ENCODE results near the gene PPARG. TPM values are rescaled to one million over a fixed set of nuclear protein-coding genes. Genes with fewer than 3 reads are reported as not detected.

Gene PPARG
- total and polyA plus RNA-seq, 2 of the 8 experiments (the other 6 are each of a cell fraction or from before 2014, with no cell fraction given), result 0.06 TPM; not detected in 1

DNA sequence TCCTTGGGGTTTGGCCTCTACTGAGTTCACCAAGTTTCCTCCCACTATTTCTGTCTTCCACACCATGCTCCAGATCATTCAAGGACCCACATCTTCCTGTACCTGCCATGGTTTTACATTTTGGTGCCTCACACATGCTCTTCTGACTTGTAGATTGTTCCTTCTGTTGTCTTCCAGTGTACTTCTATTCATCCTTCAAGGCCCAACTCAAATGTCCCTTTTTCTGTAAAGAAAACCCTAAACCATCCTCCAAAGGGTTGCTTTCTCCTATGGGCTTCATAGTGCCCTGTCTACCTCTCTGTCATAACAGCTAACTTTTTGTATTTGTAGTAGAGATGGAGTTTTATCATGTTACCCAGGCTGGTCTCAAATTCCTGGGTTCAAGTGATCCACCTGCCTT lies 175.3 kb downstream of the PPARG start:
- H3K79me1 ChIP-seq (ENCODE audit: low read depth, low read length), result no peaks in the 10 kb centered on the region
- H2BK12ac ChIP-seq (ENCODE audit: low read depth, low read length), result no peak overlapping the region
- no peaks in the 10 kb centered on the region for H3K27me3 ChIP-seq (replicated peaks in 1 of 4; ENCODE audit: control insufficient read depth in 3 of 4, extremely low read depth in 1 of 4, insufficient read depth in 3 of 4, low read length in 3 of 4)
- H3K27ac ChIP-seq (ENCODE audit: low read depth, low read length), result no peak overlapping the region
- H3K18ac ChIP-seq (ENCODE audit: extremely low read depth, low read length), result no peak overlapping the region
- H3K14ac ChIP-seq (ENCODE audit: insufficient read length), result no peak overlapping the region
- H4K91ac ChIP-seq (replicated peaks; ENCODE audit: insufficient read length, low read length), result no peak overlapping the region
- H3K4me1 ChIP-seq (replicated peaks in 1 of 4; ENCODE audit: control insufficient read depth in 3 of 4, insufficient read depth in 4 of 4, low read length in 3 of 4), result peaks cover 0 to 2% (median 0%) of the 10 kb centered on the region in 4 experiments; a peak in 1 of 7 replicates
- no peak overlapping the region for H3K23ac ChIP-seq (ENCODE audit: insufficient read length)
- H3K4me2 ChIP-seq (ENCODE audit: insufficient read depth in 1 of 2, low read depth in 2 of 2, low read length in 2 of 2), result no peak overlapping the region
- no peak for FAIRE-seq
- no peak overlapping the region for H3K4ac ChIP-seq (replicated peaks; ENCODE audit: insufficient read length, low read depth, low read length)
- H3K9ac ChIP-seq (replicated peaks in 1 of 4; ENCODE audit: extremely low read depth in 1 of 4, low read depth in 3 of 4, low read length in 3 of 4), result no peak overlapping the region
- H2BK15ac ChIP-seq (ENCODE audit: low read length), result no peak overlapping the region
- no peak overlapping the region for H4K5ac ChIP-seq (ENCODE audit: insufficient read length, low read depth, low read length)
- H2AK5ac ChIP-seq (ENCODE audit: low read depth, low read length), result no peak overlapping the region
- H4K20me1 ChIP-seq (replicated peaks in 1 of 2; ENCODE audit: control insufficient read depth in 1 of 2, insufficient read depth in 2 of 2, low read length in 2 of 2), result no peaks in the 10 kb centered on the region
- no peak overlapping the region for H2BK5ac ChIP-seq (ENCODE audit: low read depth, low read length)
- H3K79me2 ChIP-seq (ENCODE audit: control insufficient read depth in 1 of 2, insufficient read depth in 2 of 2, low read length in 2 of 2), result no peaks in the 10 kb centered on the region
- ChIA-PET CTCF (ENCODE audit: partially characterized antibody) (interaction anchor here (1.0 to 1.8 kb wide), 4 partner anchors 10 to 280 kb away, joined by 3 to 9 read pairs (median 4); partner anchors contain the start of gene TSEN2), POLR2A (ENCODE audit: partially characterized antibody) (interaction anchor here (0.6 to 1.2 kb wide), 2 partner anchors 20 to 38 kb away, joined by 3 to 4 read pairs; partner anchors contain the start of gene TSEN2)
- no peak overlapping the region for H4K8ac ChIP-seq (ENCODE audit: extremely low read depth, insufficient read depth, low read length)
- no peaks in the 10 kb centered on the region for H3K36me3 ChIP-seq (ENCODE audit: control insufficient read depth in 2 of 4, insufficient read depth in 4 of 4, low read length in 3 of 4)
- no peak for DNase-seq (ENCODE audit: low read depth in 1 of 2, low spot score in 2 of 2)
- H2BK20ac ChIP-seq (ENCODE audit: low read length), result no peak overlapping the region
- no peak overlapping the region for H2BK120ac ChIP-seq (replicated peaks; ENCODE audit: low read depth, low read length)
- no peaks in the 10 kb centered on the region for H3K23me2 ChIP-seq (ENCODE audit: low read depth, low read length)
- no peak overlapping the region for H3K4me3 ChIP-seq (ENCODE audit: extremely low read depth in 1 of 4, insufficient read depth in 2 of 4, low read depth in 3 of 4, low read length in 4 of 4)
- no peak overlapping the region for H2AFZ ChIP-seq (ENCODE audit: low read length)
- no peaks in the 10 kb centered on the region for H3K9me3 ChIP-seq (ENCODE audit: insufficient read depth in 2 of 2, low read depth in 1 of 2, low read length in 1 of 2)
- no peak overlapping the region for H3K56ac ChIP-seq (replicated peaks; ENCODE audit: insufficient read length, low read depth, low read length)
- TF ChIP-seq BRCA1 (IDR thresholded peaks at IDR 0.05; ENCODE audit: low read depth, low read length), result no peak
- no peak for TF ChIP-seq TBP (IDR thresholded peaks at IDR 0.05; ENCODE audit: low read depth, low read length)
- no peak for TF ChIP-seq JUND (IDR thresholded peaks at IDR 0.05; ENCODE audit: low read length)
- TF ChIP-seq SP4 (IDR thresholded peaks at IDR 0.05; ENCODE audit: low read length), result no peak
- no peak for TF ChIP-seq SIX5 (IDR thresholded peaks at IDR 0.05; ENCODE audit: low read depth, low read length)
- TF ChIP-seq KDM1A (IDR thresholded peaks at IDR 0.05; ENCODE audit: borderline replicate concordance, low read length), result no peak
- no peak for TF ChIP-seq TAF7 (optimal IDR thresholded peaks at IDR 0.05; ENCODE audit: borderline replicate concordance, low read depth, low read length)
- no peak for TF ChIP-seq SAP30 (IDR thresholded peaks at IDR 0.05; ENCODE audit: insufficient read depth, insufficient replicate concordance, low read length)
- no peak for TF ChIP-seq RNF2 (IDR thresholded peaks at IDR 0.05; ENCODE audit: borderline replicate concordance, low read depth, low read length, missing control alignments, poor library complexity, severe bottlenecking)
- TF ChIP-seq, protein P1, sequence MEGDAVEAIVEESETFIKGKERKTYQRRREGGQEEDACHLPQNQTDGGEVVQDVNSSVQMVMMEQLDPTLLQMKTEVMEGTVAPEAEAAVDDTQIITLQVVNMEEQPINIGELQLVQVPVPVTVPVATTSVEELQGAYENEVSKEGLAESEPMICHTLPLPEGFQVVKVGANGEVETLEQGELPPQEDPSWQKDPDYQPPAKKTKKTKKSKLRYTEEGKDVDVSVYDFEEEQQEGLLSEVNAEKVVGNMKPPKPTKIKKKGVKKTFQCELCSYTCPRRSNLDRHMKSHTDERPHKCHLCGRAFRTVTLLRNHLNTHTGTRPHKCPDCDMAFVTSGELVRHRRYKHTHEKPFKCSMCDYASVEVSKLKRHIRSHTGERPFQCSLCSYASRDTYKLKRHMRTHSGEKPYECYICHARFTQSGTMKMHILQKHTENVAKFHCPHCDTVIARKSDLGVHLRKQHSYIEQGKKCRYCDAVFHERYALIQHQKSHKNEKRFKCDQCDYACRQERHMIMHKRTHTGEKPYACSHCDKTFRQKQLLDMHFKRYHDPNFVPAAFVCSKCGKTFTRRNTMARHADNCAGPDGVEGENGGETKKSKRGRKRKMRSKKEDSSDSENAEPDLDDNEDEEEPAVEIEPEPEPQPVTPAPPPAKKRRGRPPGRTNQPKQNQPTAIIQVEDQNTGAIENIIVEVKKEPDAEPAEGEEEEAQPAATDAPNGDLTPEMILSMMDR (IDR thresholded peaks at IDR 0.05; ENCODE audit: control extremely low read depth in 1 of 3, insufficient read depth in 1 of 3, low read depth in 1 of 3, low read length in 3 of 3), result no peak
